ENCODE results near the gene TIMM8B. TPM values are rescaled to one million over a fixed set of nuclear protein-coding genes. Genes with fewer than 3 reads are reported as not detected.

The TIMM8B gene
- total and polyA plus RNA-seq, 9 of the 15 experiments (the other 6 are each of a cell fraction or from before 2014, with no cell fraction given): 95.8 to 338 (median 145) TPM

DNA sequence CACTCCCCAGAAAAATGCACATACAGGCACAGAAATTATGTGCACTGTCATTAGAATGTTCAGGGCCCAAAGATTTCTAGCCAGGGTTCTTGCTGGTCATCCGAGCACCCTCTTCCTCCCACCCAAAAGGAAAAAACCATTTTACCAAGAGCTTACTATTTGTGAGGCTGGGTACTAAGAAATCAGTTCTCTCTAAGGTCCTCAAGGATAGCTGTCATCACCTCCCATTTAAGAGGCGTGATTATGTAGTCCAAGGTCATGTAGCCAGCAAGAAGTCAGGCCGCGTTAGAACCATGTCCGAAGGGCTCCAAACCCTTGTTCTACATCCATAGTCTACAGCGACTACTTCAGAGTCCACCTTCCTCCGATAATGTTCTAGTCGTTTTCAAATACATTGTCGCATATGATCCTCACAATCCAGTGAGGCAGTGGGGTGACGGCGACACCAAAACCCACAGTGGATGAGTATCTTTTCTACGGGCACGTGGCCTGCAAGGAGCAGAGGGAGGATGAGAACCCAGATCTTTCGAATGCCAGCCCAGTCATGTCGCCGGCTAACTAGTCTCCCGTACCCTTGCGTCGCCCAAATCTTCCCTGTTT is 634 bp downstream of the TIMM8B start (continued):
- no peak for TF ChIP-seq CHAMP1 (IDR thresholded peaks at IDR 0.05)
- TF ChIP-seq, protein P1, sequence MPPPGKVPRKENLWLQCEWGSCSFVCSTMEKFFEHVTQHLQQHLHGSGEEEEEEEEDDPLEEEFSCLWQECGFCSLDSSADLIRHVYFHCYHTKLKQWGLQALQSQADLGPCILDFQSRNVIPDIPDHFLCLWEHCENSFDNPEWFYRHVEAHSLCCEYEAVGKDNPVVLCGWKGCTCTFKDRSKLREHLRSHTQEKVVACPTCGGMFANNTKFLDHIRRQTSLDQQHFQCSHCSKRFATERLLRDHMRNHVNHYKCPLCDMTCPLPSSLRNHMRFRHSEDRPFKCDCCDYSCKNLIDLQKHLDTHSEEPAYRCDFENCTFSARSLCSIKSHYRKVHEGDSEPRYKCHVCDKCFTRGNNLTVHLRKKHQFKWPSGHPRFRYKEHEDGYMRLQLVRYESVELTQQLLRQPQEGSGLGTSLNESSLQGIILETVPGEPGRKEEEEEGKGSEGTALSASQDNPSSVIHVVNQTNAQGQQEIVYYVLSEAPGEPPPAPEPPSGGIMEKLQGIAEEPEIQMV (tag; conservative IDR thresholded peaks at IDR 0.05; ENCODE audit: low read depth): peak; percentile 95
- TF ChIP-seq KDM1A (IDR thresholded peaks at IDR 0.05): 0 out of 4 replicates have a peak, but pooled peaks of 1 of the 2 experiments have one; percentile 14
- no peak for TF ChIP-seq RBFOX2 (IDR thresholded peaks at IDR 0.05; ENCODE audit: low read depth, low read length)
- TF ChIP-seq ZNF445 (CRISPR knock-in tag; IDR thresholded peaks at IDR 0.05; ENCODE audit: low read depth): no peak
- TF ChIP-seq STAT5B (CRISPR knock-in tag; IDR thresholded peaks at IDR 0.05): no peak
- TF ChIP-seq CBX5 (IDR thresholded peaks at IDR 0.05; ENCODE audit: borderline replicate concordance, low read depth): no peak
- TF ChIP-seq ZNF316 (IDR thresholded peaks at IDR 0.05): 0 out of 2 replicates have a peak, but pooled peaks have one; percentile 4
- TF ChIP-seq EHMT2 (IDR thresholded peaks at IDR 0.05): 0 out of 2 replicates have a peak, but pooled peaks have one; percentile 36
- TF ChIP-seq ARNT (IDR thresholded peaks at IDR 0.05): no peak
- TF ChIP-seq, protein P2, sequence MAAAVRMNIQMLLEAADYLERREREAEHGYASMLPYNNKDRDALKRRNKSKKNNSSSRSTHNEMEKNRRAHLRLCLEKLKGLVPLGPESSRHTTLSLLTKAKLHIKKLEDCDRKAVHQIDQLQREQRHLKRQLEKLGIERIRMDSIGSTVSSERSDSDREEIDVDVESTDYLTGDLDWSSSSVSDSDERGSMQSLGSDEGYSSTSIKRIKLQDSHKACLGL (CRISPR knock-in tag; IDR thresholded peaks at IDR 0.05; ENCODE audit: borderline replicate concordance, poor library complexity, severe bottlenecking): no peak
- no peak for TF ChIP-seq ZNF146 (CRISPR knock-in tag; IDR thresholded peaks at IDR 0.05; ENCODE audit: unreplicated experiment)
- TF ChIP-seq KLF13 (tag; IDR thresholded peaks at IDR 0.05; ENCODE audit: borderline replicate concordance, low read depth): 0 out of 2 replicates have a peak, but pooled peaks have one; percentile 32
- TF ChIP-seq KAT8 (IDR thresholded peaks at IDR 0.05; ENCODE audit: low read depth): no peak
- no peak for TF ChIP-seq FOSL1 (tag; conservative IDR thresholded peaks at IDR 0.05)
- TF ChIP-seq SAP30 (IDR thresholded peaks at IDR 0.05; ENCODE audit: borderline replicate concordance, insufficient read depth, low read depth, low read length, poor library complexity, severe bottlenecking): peak; percentile 12
- TF ChIP-seq ZNF592 (IDR thresholded peaks at IDR 0.05): peak; percentile 54; the same call in 1 of the 2 replicates
- TF ChIP-seq DIDO1 (tag; IDR thresholded peaks at IDR 0.05; ENCODE audit: low read depth): no peak
- TF ChIP-seq MEIS2 (IDR thresholded peaks at IDR 0.05; ENCODE audit: partially characterized antibody): peak; percentile 70
- peak; percentile 55; the same call in 1 of the 2 replicates for TF ChIP-seq TARDBP (IDR thresholded peaks at IDR 0.05)
